Activated CD4-positive, alpha-beta T cell treated with anti-CD3 and anti-CD28 coated beads, Interleukin-2, amount 10 ng/mL, durations not matched to agents 7 days and 5 days (primary cell): ENCODE data around the gene CRYZL1. TPM values are rescaled to one million over a fixed set of nuclear protein-coding genes. Genes with fewer than 3 reads are reported as not detected.
"Not testable (repeated sequence)": the region's sequence is repeated elsewhere in the genome, so short reads cannot be mapped to it uniquely, and the experiment has no call there.

Experiments
- CTCF ChIA-PET: fragments of 350-600 bp; sonication (Branson Sonifier 250); formaldehyde crosslinking; loops from one replicate; lab custom pipeline; 2021; ENCODE audit warnings: antibody characterized with exemption; lab: Charles Lee
- POLR2A ChIA-PET: fragments of 350-600 bp; sonication (Branson Sonifier 250); formaldehyde crosslinking; loops from one replicate; lab custom pipeline; 2021; ENCODE audit warnings: antibody characterized with exemption; lab: Charles Lee
- DNase-seq: peaks from one replicate; pipeline ENCODE4 v3.0.0-alpha.2; 2020
- H3K27ac Mint-ChIP-seq: one replicate; pipeline ENCODE4 v1.8.0; 2021; ENCODE audit warnings: mild to moderate bottlenecking, moderate library complexity, mixed read lengths
- H3K27me3 Mint-ChIP-seq: one replicate; pipeline ENCODE4 v1.8.0; 2021; ENCODE audit warnings: mixed read lengths
- H3K36me3 Mint-ChIP-seq: one replicate; pipeline ENCODE4 v1.8.0; 2021; ENCODE audit warnings: low read depth, mixed read lengths
- H3K4me1 Mint-ChIP-seq: one replicate; pipeline ENCODE4 v1.8.0; 2021; ENCODE audit warnings: mixed read lengths
- H3K4me3 Mint-ChIP-seq: one replicate; pipeline ENCODE4 v1.8.0; 2021; ENCODE audit warnings: mild to moderate bottlenecking, moderate library complexity, mixed read lengths
- H3K9me3 Mint-ChIP-seq: one replicate; pipeline ENCODE4 v1.8.0; 2021; ENCODE audit warnings: mixed read lengths
- total RNA-seq, 2 experiments: library from RNA; stranded (reverse); gene quantifications; one replicate each; pipeline ENCODE4 v1.2.3, GENCODE V29; 2021

CRYZL1 gene
- total RNA-seq, 2 experiments from 2014 or later: 34.5 to 38.4 TPM

GRCh38 chr21:33598051-33598450 lies 43.5 kb downstream of the CRYZL1 start:
- H3K9me3 Mint-ChIP-seq: no peaks in the 10 kb centered on the region
- ChIA-PET CTCF (no interaction called here), POLR2A (interaction anchor here (0.6 kb wide), 1 partner anchor 9 kb away, joined by 3 read pairs; the partner anchor contains the start of gene DONSON)

DNA sequence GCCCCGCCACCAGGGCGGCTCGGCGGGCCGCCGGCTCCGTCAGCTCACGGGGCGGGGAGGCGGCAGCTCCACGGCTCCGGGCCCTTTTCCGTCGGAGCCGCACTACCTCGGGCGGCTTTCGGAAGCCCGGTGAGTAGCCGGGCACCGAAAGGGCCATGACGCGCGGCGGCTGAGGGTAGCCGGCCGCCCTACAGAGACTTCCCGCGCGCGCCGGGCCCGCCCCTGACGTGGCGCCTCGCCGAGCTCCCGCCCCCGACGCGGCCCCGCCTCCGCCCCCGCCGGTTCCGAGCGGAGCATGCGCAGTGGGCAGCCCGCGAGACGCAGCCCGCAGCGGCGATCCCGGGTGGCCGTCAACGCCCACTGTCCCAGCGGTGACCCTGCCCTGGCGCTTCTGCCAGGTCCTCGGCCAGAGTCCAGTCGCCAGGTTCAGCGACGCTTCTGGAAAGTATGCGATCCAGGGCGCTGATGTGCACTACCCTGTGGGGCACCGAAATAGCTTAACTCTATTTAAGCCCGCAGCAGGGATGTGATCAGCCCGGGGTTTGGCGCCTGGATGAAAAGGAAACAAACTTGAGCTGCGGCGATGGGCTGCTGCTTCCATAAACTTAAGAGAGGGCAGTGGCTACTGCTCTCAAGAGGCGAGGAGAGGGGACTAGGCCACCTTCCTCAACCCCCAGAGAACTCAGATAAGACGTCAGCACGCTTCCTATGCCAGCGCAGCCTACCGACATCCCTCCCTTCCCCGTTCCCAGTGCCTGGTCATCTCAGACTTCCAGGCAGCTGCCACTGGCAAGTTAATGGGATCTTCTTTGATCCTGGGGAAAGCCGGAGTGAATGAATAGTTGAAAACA lies 52.8 kb downstream of the CRYZL1 start, which contains the start of gene DONSON:
DONSON (minus strand) TSS at position 200 of the 851 bp plus-strand sequence; CDS start at position 157, 43 bp downstream.
- POLR2A ChIA-PET: interaction anchor here (0.6 kb wide), 3 partner anchors 9 to 264 kb away, joined by 3 read pairs; partner anchors contain the start of gene IFNAR1

More at GRCh38 chr21:33598051-33598450, 43.5 kb downstream of the CRYZL1 start:
- H3K4me3 Mint-ChIP-seq: no peak overlapping the region
- H3K36me3 Mint-ChIP-seq: peaks cover 26% of the 10 kb centered on the region
- no peak overlapping the region for H3K27ac Mint-ChIP-seq
- no peak for DNase-seq
- no peaks in the 10 kb centered on the region for H3K4me1 Mint-ChIP-seq
- H3K27me3 Mint-ChIP-seq: no peaks in the 10 kb centered on the region

GRCh38 chr21:33587792-33588484 lies 53.6 kb downstream of the CRYZL1 start:
- CTCF ChIA-PET: interaction anchor here (0.6 to 1.9 kb wide), 4 partner anchors 9 to 31 kb away, joined by 3 to 13 read pairs (median 6); no protein-coding TSS in a partner anchor
- DNase-seq: peak; percentile 26
- H3K9me3 Mint-ChIP-seq: no peaks in the 10 kb centered on the region
- POLR2A ChIA-PET: interaction anchor here (0.6 kb wide), 1 partner anchor 10 kb away, joined by 3 read pairs; no protein-coding TSS in a partner anchor
- H3K36me3 Mint-ChIP-seq: peaks cover 20% of the 10 kb centered on the region
- H3K27me3 Mint-ChIP-seq: no peaks in the 10 kb centered on the region
- H3K4me3 Mint-ChIP-seq: peak overlapping the region; percentile 88
- peaks cover 27% of the 10 kb centered on the region for H3K4me1 Mint-ChIP-seq
- peak overlapping the region; percentile 93 for H3K27ac Mint-ChIP-seq

More for the DNA sequence above, 52.8 kb downstream of the CRYZL1 start, which contains the start of gene DONSON:
- Mint-ChIP-seq H3K4me3 (peak within 1 kb of the TSS; percentile 92), H3K4me1 (peaks cover 27% of the 10 kb centered on the region), H3K27ac (peak within 1 kb of the TSS; percentile 93), H3K36me3 (peaks cover 22% of the 10 kb centered on the region), H3K9me3 (no peaks in the 10 kb centered on the region), H3K27me3 (no peaks in the 10 kb centered on the region)
- CTCF ChIA-PET: interaction anchor here (0.9 to 1.9 kb wide), 5 partner anchors 15 to 79 kb away, joined by 3 to 13 read pairs (median 5); no protein-coding TSS in a partner anchor
- peak; percentile 87 for DNase-seq

- Mint-ChIP-seq H3K4me3 (peak overlapping the region; percentile 67), H3K9me3 (no peaks in the 10 kb centered on the region), H3K4me1 (peaks cover 27% of the 10 kb centered on the region), H3K36me3 (peaks cover 26% of the 10 kb centered on the region), H3K27me3 (no peaks in the 10 kb centered on the region), H3K27ac (no peak overlapping the region)
- ChIA-PET POLR2A (no interaction called here), CTCF (no interaction called here)
- DNase-seq: no peak
These were observed 54.6 kb downstream of the CRYZL1 start for GRCh38 chr21:33586927-33587326.

- Mint-ChIP-seq H3K4me3 (no peak overlapping the region), H3K27ac (no peak overlapping the region), H3K36me3 (peaks cover 33% of the 10 kb centered on the region), H3K27me3 (no peaks in the 10 kb centered on the region), H3K9me3 (no peaks in the 10 kb centered on the region), H3K4me1 (peaks cover 26% of the 10 kb centered on the region)
- POLR2A ChIA-PET: interaction anchor here (0.7 kb wide), 1 partner anchor 10 kb away, joined by 5 read pairs; no protein-coding TSS in a partner anchor
- CTCF ChIA-PET: interaction anchor here (1.5 kb wide), 1 partner anchor 33 kb away, joined by 3 read pairs; no protein-coding TSS in a partner anchor
- no peak for DNase-seq
These were observed 57.1 kb downstream of the CRYZL1 start for GRCh38 chr21:33584455-33584854.

GRCh38 chr21:33578959-33579542 lies 62.5 kb downstream of the CRYZL1 start:
- Mint-ChIP-seq H3K9me3 (no peaks in the 10 kb centered on the region), H3K36me3 (peaks cover 48% of the 10 kb centered on the region), H3K4me3 (no peak overlapping the region), H3K27ac (peak overlapping the region; percentile 2), H3K4me1 (peaks cover 13% of the 10 kb centered on the region), H3K27me3 (no peaks in the 10 kb centered on the region)
- ChIA-PET CTCF (interaction anchor here (1.0 to 1.1 kb wide), 2 partner anchors 27 to 41 kb away, joined by 3 read pairs; no protein-coding TSS in a partner anchor), POLR2A (no interaction called here)
- no peak for DNase-seq

DNA sequence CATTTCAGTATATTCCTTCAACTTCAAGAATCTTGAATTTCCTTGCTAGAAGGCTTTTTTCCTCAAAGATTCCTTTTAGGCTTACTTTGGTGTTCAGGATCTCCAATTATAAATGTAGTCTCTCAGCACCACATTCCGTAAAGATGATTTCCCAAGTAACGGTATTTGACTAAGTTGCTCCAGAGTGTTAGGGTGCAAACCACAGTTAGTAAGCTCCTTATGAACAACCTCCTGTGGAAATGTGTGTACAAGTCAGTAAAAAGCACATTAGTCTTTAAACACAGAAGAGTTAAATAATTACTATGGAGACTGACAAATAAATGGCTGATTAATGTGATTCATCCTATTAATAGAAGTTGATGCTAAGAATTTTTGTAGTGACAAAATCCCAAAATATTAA lies 63.3 kb downstream of the CRYZL1 start:
- H3K27me3 Mint-ChIP-seq: no peaks in the 10 kb centered on the region
- H3K27ac Mint-ChIP-seq: no peak overlapping the region
- H3K9me3 Mint-ChIP-seq: no peaks in the 10 kb centered on the region
- H3K4me3 Mint-ChIP-seq: no peak overlapping the region
- POLR2A ChIA-PET: no interaction called here
- peaks cover 54% of the 10 kb centered on the region for H3K36me3 Mint-ChIP-seq
- CTCF ChIA-PET: no interaction called here
- no peak for DNase-seq
- H3K4me1 Mint-ChIP-seq: peaks cover 13% of the 10 kb centered on the region

DNA sequence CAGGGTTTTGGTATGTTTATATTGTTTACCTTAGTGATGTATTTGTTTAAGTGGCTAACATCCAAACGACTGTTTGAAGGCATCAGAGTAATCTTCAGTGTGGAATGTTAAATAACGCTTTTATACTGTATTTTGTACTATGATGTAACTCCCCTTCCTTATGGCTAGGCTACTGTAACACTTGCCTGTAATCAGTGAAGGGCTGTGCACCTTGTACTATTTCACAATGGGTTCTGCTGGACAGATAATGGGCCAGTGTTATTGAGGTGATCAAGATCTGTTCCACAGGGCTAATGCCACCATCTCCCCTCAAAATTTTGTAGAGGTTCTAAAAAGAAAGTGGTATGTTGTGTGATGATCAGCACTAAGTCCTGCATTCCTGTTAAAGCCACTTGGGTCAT lies 64.8 kb downstream of the CRYZL1 start:
- H3K27me3 Mint-ChIP-seq, H3K4me3 Mint-ChIP-seq, H3K9me3 Mint-ChIP-seq, H3K27ac Mint-ChIP-seq, DNase-seq, CTCF ChIA-PET, POLR2A ChIA-PET: not testable (repeated sequence)
- Mint-ChIP-seq H3K4me1 (peaks cover 13% of the 10 kb centered on the region), H3K36me3 (peaks cover 55% of the 10 kb centered on the region)

- Mint-ChIP-seq H3K9me3 (no peaks in the 10 kb centered on the region), H3K27ac (no peak overlapping the region), H3K4me3 (no peak overlapping the region), H3K27me3 (no peaks in the 10 kb centered on the region), H3K4me1 (peaks cover 16% of the 10 kb centered on the region), H3K36me3 (peaks cover 63% of the 10 kb centered on the region)
- no peak for DNase-seq
- CTCF ChIA-PET: interaction anchor here (0.8 kb wide), 1 partner anchor 28 kb away, joined by 3 read pairs; no protein-coding TSS in a partner anchor
- POLR2A ChIA-PET: no interaction called here
These were observed 69.2 kb downstream of the CRYZL1 start for GRCh38 chr21:33572350-33572749.

DNA sequence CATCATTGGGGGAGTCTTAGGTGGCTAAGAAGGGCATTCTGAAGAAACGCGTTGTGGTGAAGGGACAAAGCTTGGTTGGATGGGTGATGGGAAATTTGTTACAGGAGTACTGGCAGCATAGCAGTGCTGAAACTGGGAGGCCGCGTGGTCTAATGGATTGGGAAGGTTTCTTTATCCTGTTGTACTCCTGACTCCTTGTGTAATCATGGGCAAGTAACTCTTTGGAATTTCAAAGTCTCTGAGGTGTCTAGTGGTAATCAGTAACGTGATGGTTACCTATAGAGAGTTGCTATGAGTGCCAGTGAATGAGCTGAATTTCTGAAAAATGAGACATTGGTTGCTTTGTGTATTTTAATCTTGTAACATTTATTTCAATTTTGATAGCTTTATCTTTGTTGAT lies 71.5 kb downstream of the CRYZL1 start:
- no peak overlapping the region for H3K4me3 Mint-ChIP-seq
- peaks cover 18% of the 10 kb centered on the region for H3K4me1 Mint-ChIP-seq
- no peaks in the 10 kb centered on the region for H3K27me3 Mint-ChIP-seq
- ChIA-PET CTCF (interaction anchor here (1.4 kb wide), 1 partner anchor 12 kb away, joined by 3 read pairs; no protein-coding TSS in a partner anchor), POLR2A (no interaction called here)
- peaks cover 60% of the 10 kb centered on the region for H3K36me3 Mint-ChIP-seq
- no peaks in the 10 kb centered on the region for H3K9me3 Mint-ChIP-seq
- DNase-seq: no peak
- no peak overlapping the region for H3K27ac Mint-ChIP-seq

GRCh38 chr21:33568448-33568847 lies 73.1 kb downstream of the CRYZL1 start:
- ChIA-PET CTCF (interaction anchor here (1.5 kb wide), 1 partner anchor 329 kb away, joined by 3 read pairs; no protein-coding TSS in a partner anchor), POLR2A (interaction anchor here (0.6 kb wide), 2 partner anchors 21 to 1158 kb away, joined by 3 read pairs; no protein-coding TSS in a partner anchor)

DNA sequence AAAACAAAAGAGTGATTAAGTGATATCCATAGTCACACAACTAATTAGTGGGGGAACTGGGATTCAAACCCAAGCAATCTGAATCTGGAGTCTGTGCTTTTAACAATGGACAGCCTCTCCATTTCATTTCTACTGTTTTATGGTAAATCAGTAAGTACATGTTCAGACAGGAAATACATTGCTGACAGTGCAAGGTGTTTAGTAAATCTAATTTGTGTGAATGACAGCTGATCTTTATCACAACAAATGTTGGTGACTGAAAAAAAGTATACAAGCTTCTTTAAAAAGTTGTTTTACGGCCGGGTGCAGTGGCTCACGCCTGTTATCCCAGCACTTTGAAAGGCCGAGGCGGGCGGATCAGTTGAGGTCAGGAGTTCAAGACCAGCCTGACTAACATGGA lies 73.6 kb downstream of the CRYZL1 start:
- Mint-ChIP-seq H3K27me3 (no peaks in the 10 kb centered on the region), H3K4me1 (peaks cover 21% of the 10 kb centered on the region), H3K4me3 (no peak overlapping the region), H3K36me3 (peaks cover 50% of the 10 kb centered on the region), H3K9me3 (no peaks in the 10 kb centered on the region), H3K27ac (no peak overlapping the region)
- DNase-seq: no peak
- ChIA-PET POLR2A (interaction anchor here (0.6 kb wide), 1 partner anchor 1157 kb away, joined by 3 read pairs; no protein-coding TSS in a partner anchor), CTCF (interaction anchor here (1.5 kb wide), 1 partner anchor 328 kb away, joined by 3 read pairs; no protein-coding TSS in a partner anchor)

More at GRCh38 chr21:33568448-33568847, 73.1 kb downstream of the CRYZL1 start:
- H3K4me1 Mint-ChIP-seq: peaks cover 18% of the 10 kb centered on the region
- H3K4me3 Mint-ChIP-seq: no peak overlapping the region
- no peaks in the 10 kb centered on the region for H3K27me3 Mint-ChIP-seq
- H3K27ac Mint-ChIP-seq: peak overlapping the region; percentile 31
- H3K9me3 Mint-ChIP-seq: no peaks in the 10 kb centered on the region
- peaks cover 53% of the 10 kb centered on the region for H3K36me3 Mint-ChIP-seq
- no peak for DNase-seq
